Measurements from ENCODE around the gene SLC12A7.

- TF ChIP-seq CTCF (IDR thresholded peaks at IDR 0.05) (no peak), POLR2A (IDR thresholded peaks at IDR 0.05) (no peak), POLR2AphosphoS5 (IDR thresholded peaks at IDR 0.05) (no peak)
Observed at GRCh38 chr5:1090538-1090937, 21.3 kb downstream of the SLC12A7 start.
